ENCODE results near the gene HSPH1. TPM values are rescaled to one million over a fixed set of nuclear protein-coding genes. Genes with fewer than 3 reads are reported as not detected.

HSPH1 gene
- total RNA-seq, 2 experiments from 2014 or later, result 214 TPM

- ChIA-PET POLR2A (interaction anchor here (1.8 kb wide), 1 partner anchor 22 kb away, joined by 5 read pairs; no protein-coding TSS in a partner anchor), CTCF (interaction anchor here (1.6 to 7.4 kb wide), 2 partner anchors 14 to 94 kb away, joined by 4 to 41 read pairs; no protein-coding TSS in a partner anchor)
- intact Hi-C loops (cut with micrococcal nuclease), result no loop called here
- TF ChIP-seq, protein P1, sequence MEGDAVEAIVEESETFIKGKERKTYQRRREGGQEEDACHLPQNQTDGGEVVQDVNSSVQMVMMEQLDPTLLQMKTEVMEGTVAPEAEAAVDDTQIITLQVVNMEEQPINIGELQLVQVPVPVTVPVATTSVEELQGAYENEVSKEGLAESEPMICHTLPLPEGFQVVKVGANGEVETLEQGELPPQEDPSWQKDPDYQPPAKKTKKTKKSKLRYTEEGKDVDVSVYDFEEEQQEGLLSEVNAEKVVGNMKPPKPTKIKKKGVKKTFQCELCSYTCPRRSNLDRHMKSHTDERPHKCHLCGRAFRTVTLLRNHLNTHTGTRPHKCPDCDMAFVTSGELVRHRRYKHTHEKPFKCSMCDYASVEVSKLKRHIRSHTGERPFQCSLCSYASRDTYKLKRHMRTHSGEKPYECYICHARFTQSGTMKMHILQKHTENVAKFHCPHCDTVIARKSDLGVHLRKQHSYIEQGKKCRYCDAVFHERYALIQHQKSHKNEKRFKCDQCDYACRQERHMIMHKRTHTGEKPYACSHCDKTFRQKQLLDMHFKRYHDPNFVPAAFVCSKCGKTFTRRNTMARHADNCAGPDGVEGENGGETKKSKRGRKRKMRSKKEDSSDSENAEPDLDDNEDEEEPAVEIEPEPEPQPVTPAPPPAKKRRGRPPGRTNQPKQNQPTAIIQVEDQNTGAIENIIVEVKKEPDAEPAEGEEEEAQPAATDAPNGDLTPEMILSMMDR (IDR thresholded peaks at IDR 0.05), result no peak
- H3K4me1 Mint-ChIP-seq (ENCODE audit: low read depth), result peaks cover 57% of the 10 kb centered on the region
- H3K27ac Mint-ChIP-seq, result peak overlapping the region; percentile 71
- H3K36me3 Mint-ChIP-seq (ENCODE audit: low read depth), result peaks cover 84% of the 10 kb centered on the region
- DNase-seq, result no peak
- H3K27me3 Mint-ChIP-seq, result no peaks in the 10 kb centered on the region
- ATAC-seq, result no peak
- no peaks in the 10 kb centered on the region for H3K9me3 Mint-ChIP-seq
- H3K4me3 Mint-ChIP-seq, result no peak overlapping the region
Measured at GRCh38 chr13:31138515-31138914, 23.2 kb downstream of the HSPH1 start.

DNA sequence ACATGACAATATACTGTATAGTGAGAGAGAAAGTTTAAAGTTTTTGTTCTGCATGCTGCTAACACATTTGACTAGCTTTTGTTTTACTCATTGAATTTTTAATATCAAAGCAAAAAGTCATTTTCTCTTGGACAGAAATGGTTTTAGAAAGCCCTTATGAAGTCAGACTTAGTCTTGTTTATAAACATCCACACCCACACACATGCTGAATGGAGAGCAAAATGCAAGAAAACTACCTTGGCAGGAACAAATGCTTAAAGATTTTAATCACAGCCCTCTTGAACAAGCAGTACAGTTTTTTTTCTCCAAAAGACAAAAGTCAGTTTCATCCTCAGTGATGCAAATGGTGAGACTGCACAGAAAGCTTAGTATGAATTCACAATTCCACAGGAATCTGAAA is 25.0 kb downstream of the HSPH1 start:
- no peaks in the 10 kb centered on the region for H3K9me3 Mint-ChIP-seq
- no peak overlapping the region for H3K4me3 Mint-ChIP-seq
- POLR2A ChIA-PET, result no interaction called here
- no peaks in the 10 kb centered on the region for H3K27me3 Mint-ChIP-seq
- TF ChIP-seq, protein P1 (IDR thresholded peaks at IDR 0.05), result no peak
- CTCF ChIA-PET, result interaction anchor here (1.0 to 7.4 kb wide), 3 partner anchors 10 to 92 kb away, joined by 4 to 41 read pairs (median 4); no protein-coding TSS in a partner anchor
- ATAC-seq, result no peak
- peak overlapping the region; percentile 63 for H3K27ac Mint-ChIP-seq
- H3K36me3 Mint-ChIP-seq (ENCODE audit: low read depth), result peaks cover 80% of the 10 kb centered on the region
- DNase-seq, result no peak
- intact Hi-C loops (cut with micrococcal nuclease), result no loop called here
- H3K4me1 Mint-ChIP-seq (ENCODE audit: low read depth), result peaks cover 59% of the 10 kb centered on the region

- ChIA-PET POLR2A (interaction anchor here (0.6 to 0.9 kb wide), 2 partner anchors 41 to 393 kb away, joined by 3 read pairs; no protein-coding TSS in a partner anchor), CTCF (interaction anchor here (0.7 to 7.4 kb wide), 4 partner anchors 18 to 88 kb away, joined by 3 to 41 read pairs (median 4); no protein-coding TSS in a partner anchor)
- intact Hi-C loops (cut with micrococcal nuclease), result loop anchor here (5.0 kb wide), 1 partner anchor 87 kb away; no protein-coding TSS in a partner anchor
- H3K4me3 Mint-ChIP-seq, result peak overlapping the region; percentile 9
- H3K27me3 Mint-ChIP-seq, result no peaks in the 10 kb centered on the region
- H3K27ac Mint-ChIP-seq, result peak overlapping the region; percentile 94
- TF ChIP-seq, protein P1 (IDR thresholded peaks at IDR 0.05), result no peak
- peak; percentile 53 for DNase-seq
- no peaks in the 10 kb centered on the region for H3K9me3 Mint-ChIP-seq
- peaks cover 59% of the 10 kb centered on the region for H3K36me3 Mint-ChIP-seq (ENCODE audit: low read depth)
- peaks cover 64% of the 10 kb centered on the region for H3K4me1 Mint-ChIP-seq (ENCODE audit: low read depth)
- ATAC-seq, result peak; percentile 85
Measured at GRCh38 chr13:31134039-31134711, 27.5 kb downstream of the HSPH1 start.

GRCh38 chr13:31133621-31134020 is 28.1 kb downstream of the HSPH1 start:
- no peak overlapping the region for H3K4me3 Mint-ChIP-seq
- DNase-seq (peak; percentile 10), ATAC-seq (no peak)
- H3K36me3 Mint-ChIP-seq (ENCODE audit: low read depth), result peaks cover 54% of the 10 kb centered on the region
- POLR2A ChIA-PET, result interaction anchor here (0.7 to 0.9 kb wide), 2 partner anchors 40 to 556 kb away, joined by 3 read pairs; no protein-coding TSS in a partner anchor
- H3K4me1 Mint-ChIP-seq (ENCODE audit: low read depth), result peaks cover 59% of the 10 kb centered on the region
- peak overlapping the region; percentile 94 for H3K27ac Mint-ChIP-seq
- CTCF ChIA-PET, result interaction anchor here (1.0 to 7.4 kb wide), 2 partner anchors 19 to 27 kb away, joined by 5 to 41 read pairs; no protein-coding TSS in a partner anchor
- no peaks in the 10 kb centered on the region for H3K9me3 Mint-ChIP-seq
- peaks cover 4% of the 10 kb centered on the region for H3K27me3 Mint-ChIP-seq
- TF ChIP-seq, protein P1 (IDR thresholded peaks at IDR 0.05), result no peak
- intact Hi-C loops (cut with micrococcal nuclease), result loop anchor here (5.0 kb wide), 1 partner anchor 86 kb away; no protein-coding TSS in a partner anchor

- POLR2A ChIA-PET, result no interaction called here
- H3K4me3 Mint-ChIP-seq, result no peak overlapping the region
Measured at GRCh38 chr13:31131470-31131961, 30.2 kb downstream of the HSPH1 start.

More at GRCh38 chr13:31131470-31131961, 30.2 kb downstream of the HSPH1 start:
- H3K9me3 Mint-ChIP-seq, result no peaks in the 10 kb centered on the region
- peaks cover 42% of the 10 kb centered on the region for H3K4me1 Mint-ChIP-seq (ENCODE audit: low read depth)
- CTCF ChIA-PET, result no interaction called here
- peaks cover 35% of the 10 kb centered on the region for H3K36me3 Mint-ChIP-seq (ENCODE audit: low read depth)
- ATAC-seq (no peak), DNase-seq (no peak)
- peaks cover 19% of the 10 kb centered on the region for H3K27me3 Mint-ChIP-seq
- TF ChIP-seq, protein P1 (IDR thresholded peaks at IDR 0.05), result no peak
- no peak overlapping the region for H3K27ac Mint-ChIP-seq
- intact Hi-C loops (cut with micrococcal nuclease), result loop anchor here (5.0 kb wide), 1 partner anchor 84 kb away; no protein-coding TSS in a partner anchor

All from activated CD8-positive, alpha-beta T cell treated with anti-CD3 and anti-CD28 coated beads for 36 hours (primary cell).